H1 (cell line): ENCODE measurements around the gene DAW1. TPM values are rescaled to one million over a fixed set of nuclear protein-coding genes. Genes with fewer than 3 reads are reported as not detected.

ENCODE experiments used
- CTCF ChIA-PET: fragments of 300-600 bp; sonication (Branson Sonifier 250); formaldehyde crosslinking; loops from one replicate; lab custom pipeline; 2021; ENCODE audit not compliant: partially characterized antibody; lab: Charles Lee
- POLR2A ChIA-PET: fragments of 300-600 bp; sonication (Branson Sonifier 250); formaldehyde crosslinking; loops from one replicate; lab custom pipeline; 2021; ENCODE audit warnings: inconsistent platforms; ENCODE audit not compliant: partially characterized antibody; lab: Charles Lee
- DNase-seq, 2 experiments: peaks; one replicate each; pipeline versions ENCODE4 v3.0.0 to v3.0.0-alpha.2; 2010 to 2022; ENCODE audit warnings: low spot score in 2 of 2, low read depth in 1 of 2, mixed read lengths in 1 of 2
- FAIRE-seq: peaks from 2 replicates; lab custom pipeline; 2011; peaks lifted over from hg19 to GRCh38; lab: Jason Lieb, UNC
- H2AFZ ChIP-seq: 2 replicates; pipeline ENCODE4 v1.8.1; 2012; ENCODE audit warnings: low read length, inconsistent platforms
- H2AK5ac ChIP-seq: 2 replicates; pipeline ENCODE4 v1.6.1; 2013; ENCODE audit warnings: low read depth, low read length
- H2BK120ac ChIP-seq: replicated peaks from 2 replicates; pipeline ENCODE3; 2013; ENCODE audit warnings: low read depth, low read length, inconsistent platforms
- H2BK12ac ChIP-seq: 2 replicates; pipeline ENCODE4 v1.6.1; 2013; ENCODE audit warnings: low read depth, low read length
- H2BK15ac ChIP-seq: 2 replicates; pipeline ENCODE4 v1.6.1; 2013; ENCODE audit warnings: low read length
- H2BK20ac ChIP-seq: 2 replicates; pipeline ENCODE4 v1.6.1; 2013; ENCODE audit warnings: low read length
- H2BK5ac ChIP-seq: 2 replicates; pipeline ENCODE4 v1.6.1; 2013; ENCODE audit warnings: low read depth, low read length
- H3K14ac ChIP-seq: 2 replicates; pipeline ENCODE4 v1.6.1; 2013; ENCODE audit warnings: inconsistent platforms; ENCODE audit not compliant: insufficient read length
- H3K18ac ChIP-seq: 2 replicates; pipeline ENCODE4 v1.6.1; 2013; ENCODE audit warnings: low read length; ENCODE audit errors: extremely low read depth
- H3K23ac ChIP-seq: 2 replicates; pipeline ENCODE4 v1.6.1; 2013; ENCODE audit warnings: inconsistent platforms; ENCODE audit not compliant: insufficient read length
- H3K23me2 ChIP-seq: 2 replicates; pipeline ENCODE4 v1.6.1; 2013; ENCODE audit warnings: low read depth, low read length
- H3K27ac ChIP-seq: 2 replicates; pipeline ENCODE4 v1.6.1; 2011; ENCODE audit warnings: low read depth, low read length, inconsistent platforms
- H3K27me3 ChIP-seq, 4 experiments: replicated peaks in 1 of 4; 1 replicate in 1 of 4; 2 replicates in 3 of 4; pipeline versions ENCODE4 v1.6.1 to v1.8.1; 2011 to 2013; ENCODE audit warnings: low read length in 3 of 4, mild to moderate bottlenecking in 3 of 4, inconsistent platforms in 2 of 4, mixed read lengths in 2 of 4, moderate library complexity in 1 of 4; ENCODE audit not compliant: control insufficient read depth in 3 of 4, insufficient read depth in 3 of 4; ENCODE audit errors: extremely low read depth in 1 of 4
- H3K36me3 ChIP-seq, 4 experiments: 2 replicates each; pipeline versions ENCODE4 v1.6.1 to v1.8.1; 2011 to 2013; ENCODE audit warnings: mild to moderate bottlenecking in 4 of 4, low read length in 3 of 4, moderate library complexity in 2 of 4, control low read depth in 1 of 4, inconsistent platforms in 1 of 4; ENCODE audit not compliant: insufficient read depth in 4 of 4, control insufficient read depth in 2 of 4
- H3K4ac ChIP-seq: replicated peaks from 2 replicates; pipeline ENCODE3; 2013; ENCODE audit warnings: low read length, low read depth, mixed read lengths, inconsistent platforms; ENCODE audit not compliant: insufficient read length
- H3K4me1 ChIP-seq, 4 experiments: replicated peaks in 1 of 4; 1 replicate in 1 of 4; 2 replicates in 3 of 4; pipeline versions ENCODE4 v1.6.1 to v1.8.1; 2011 to 2013; ENCODE audit warnings: low read length in 3 of 4, inconsistent platforms in 2 of 4, mixed read lengths in 1 of 4; ENCODE audit not compliant: insufficient read depth in 4 of 4, control insufficient read depth in 3 of 4
- H3K4me2 ChIP-seq, 2 experiments: 2 replicates each; pipeline versions ENCODE4 v1.6.1 to v1.8.1; 2011 to 2013; ENCODE audit warnings: low read depth in 2 of 2, low read length in 2 of 2, control low read depth in 1 of 2, inconsistent platforms in 1 of 2, mild to moderate bottlenecking in 1 of 2; ENCODE audit not compliant: insufficient read depth in 1 of 2
- H3K4me3 ChIP-seq, 4 experiments: fragments of 200-600, 300-600 bp in 1 of 4; sonication (generic), shearing (Covaris generic), sonication (Bioruptor Twin) in 1 of 4; 2 replicates each; pipeline versions ENCODE4 v1.5.1 to v1.8.1; 2011 to 2016; ENCODE audit warnings: low read length in 4 of 4, low read depth in 3 of 4, control low read depth in 2 of 4, inconsistent platforms in 2 of 4, mild to moderate bottlenecking in 2 of 4, mixed read lengths in 1 of 4, moderate library complexity in 1 of 4; ENCODE audit not compliant: insufficient read depth in 2 of 4; ENCODE audit errors: extremely low read depth in 1 of 4
- H3K56ac ChIP-seq: replicated peaks from 2 replicates; pipeline ENCODE3; 2013; ENCODE audit warnings: low read depth, mild to moderate bottlenecking, mixed read lengths, low read length, inconsistent platforms; ENCODE audit not compliant: insufficient read length
- H3K79me1 ChIP-seq: 2 replicates; pipeline ENCODE4 v1.6.1; 2013; ENCODE audit warnings: low read depth, low read length, control low read depth
- H3K79me2 ChIP-seq, 2 experiments: 2 replicates each; pipeline versions ENCODE4 v1.6.1 to v1.8.1; 2012 to 2013; ENCODE audit warnings: low read length in 2 of 2, mild to moderate bottlenecking in 2 of 2, inconsistent platforms in 1 of 2; ENCODE audit not compliant: insufficient read depth in 2 of 2, control insufficient read depth in 1 of 2
- H3K9ac ChIP-seq, 4 experiments: replicated peaks in 1 of 4; 1 replicate in 1 of 4; 2 replicates in 3 of 4; pipeline versions ENCODE4 v1.6.1 to v1.8.1; 2011 to 2013; ENCODE audit warnings: low read depth in 3 of 4, low read length in 3 of 4, control low read depth in 2 of 4, mild to moderate bottlenecking in 2 of 4, moderate library complexity in 2 of 4, inconsistent platforms in 1 of 4; ENCODE audit errors: extremely low read depth in 1 of 4
- H3K9me3 ChIP-seq, 2 experiments: 2 replicates each; pipeline versions ENCODE4 v1.6.1 to v1.8.1; 2012 to 2013; ENCODE audit warnings: mild to moderate bottlenecking in 2 of 2, moderate library complexity in 2 of 2, control low read depth in 1 of 2, inconsistent platforms in 1 of 2, low read depth in 1 of 2, low read length in 1 of 2, mixed read lengths in 1 of 2; ENCODE audit not compliant: insufficient read depth in 2 of 2
- H4K20me1 ChIP-seq, 2 experiments: replicated peaks in 1 of 2; 2 replicates each; pipeline versions ENCODE3 to v1.8.1; 2011 to 2013; ENCODE audit warnings: inconsistent platforms in 2 of 2, low read length in 2 of 2, mild to moderate bottlenecking in 1 of 2; ENCODE audit not compliant: insufficient read depth in 2 of 2, control insufficient read depth in 1 of 2
- H4K5ac ChIP-seq: 2 replicates; pipeline ENCODE4 v1.6.1; 2013; ENCODE audit warnings: low read length, low read depth, mixed read lengths, inconsistent platforms; ENCODE audit not compliant: insufficient read length
- H4K8ac ChIP-seq: 2 replicates; pipeline ENCODE4 v1.8.0; 2013; ENCODE audit warnings: mild to moderate bottlenecking, moderate library complexity, low read length, inconsistent platforms; ENCODE audit not compliant: insufficient read depth; ENCODE audit errors: extremely low read depth
- H4K91ac ChIP-seq: replicated peaks from 2 replicates; pipeline ENCODE3; 2013; ENCODE audit warnings: low read length, mixed read lengths, inconsistent platforms; ENCODE audit not compliant: insufficient read length
- FOSL1 ChIP-seq: IDR thresholded peaks from 2 replicates; pipeline ENCODE4 v1.6.1; 2011; ENCODE audit warnings: mild to moderate bottlenecking, low read depth, low read length, moderate library complexity; ENCODE audit not compliant: insufficient read depth
- RNF2 ChIP-seq: fragments of 200-900, 300-1000 bp; sonication (generic); IDR thresholded peaks from 2 replicates; pipeline ENCODE4 v1.7.1; 2016; ENCODE audit warnings: borderline replicate concordance, low read depth, mild to moderate bottlenecking, antibody characterized with exemption, low read length; ENCODE audit not compliant: poor library complexity, severe bottlenecking; ENCODE audit errors: missing control alignments
- SRF ChIP-seq: IDR thresholded peaks from 2 replicates; pipeline ENCODE4 v1.6.1; 2011; ENCODE audit warnings: mild to moderate bottlenecking, low read depth, low read length, moderate library complexity
- USF2 ChIP-seq: IDR thresholded peaks from 2 replicates; pipeline ENCODE4 v1.6.1; 2011; ENCODE audit warnings: low read length, improper control_type of control experiment
- WGBS, 2 experiments: shearing (Covaris generic) in 1 of 2; methylation state at CpG; one replicate each; pipeline versions ENCODE4 v1.1.6 to v1.1.7; 2013 to 2015; ENCODE audit warnings: low lambda C conversion rate in 2 of 2, mixed read lengths in 2 of 2, inconsistent platforms in 1 of 2, low coverage in 1 of 2, missing lambda C conversion rate in 1 of 2; ENCODE audit not compliant: insufficient replicate concordance in 2 of 2, insufficient coverage in 1 of 2, insufficient read length in 1 of 2; ENCODE audit errors: extremely low coverage in 1 of 2, missing lambda C conversion rate in 1 of 2; 5-methylcytosine and 5-hydroxymethylcytosine counted together
- polyA plus RNA-seq, 7 experiments: library from polyadenylated mRNA; depleted of rRNA in 3 of 7; stranded (reverse) in 5 of 7; unstranded in 2 of 7; fragments of >200 nt in 5 of 7; fragments of 200-250 nt in 2 of 7; gene quantifications; 1 replicate in 5 of 7; 2 replicates in 1 of 7; 4 replicates in 1 of 7; pipeline versions ENCODE4 v1.2.1 to v1.2.3, GENCODE V29; 2011 to 2013; ENCODE audit warnings: missing spikeins in 2 of 7, mixed read lengths in 2 of 7
- total RNA-seq: library from RNA; stranded (reverse); fragmentation: NEBNext Ultra II Directional; extraction: Animal tissue kit (Norgen Biotek cat#: 25700); gene quantifications from 2 replicates; pipeline ENCODE4 v1.2.1, GENCODE V29; 2021

The DAW1 gene
- total and polyA plus RNA-seq, 2 of the 8 experiments (the other 6 are each of a cell fraction or from before 2014, with no cell fraction given): 0.44 to 1.4 TPM

DNA sequence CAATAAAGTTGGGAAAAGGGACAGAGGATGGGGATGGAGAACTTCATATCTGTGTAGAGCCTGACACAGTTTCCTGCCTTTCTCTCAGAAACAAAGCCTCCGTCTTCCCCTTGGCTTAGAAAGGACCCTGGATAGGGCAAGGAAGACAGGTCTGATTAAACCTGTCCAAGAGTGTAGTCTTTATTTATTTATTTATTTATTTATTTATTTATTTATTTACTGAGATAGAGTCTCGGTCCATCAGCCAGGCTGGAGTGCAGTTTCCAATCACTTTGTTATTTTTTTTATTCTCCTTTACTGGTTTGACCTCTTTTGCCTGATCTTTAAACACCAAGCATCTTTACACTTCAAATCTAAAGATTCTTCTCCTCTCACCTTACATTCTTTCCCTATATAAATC is 47.5 kb upstream of the DAW1 start:
- no peak overlapping the region for H3K4me3 ChIP-seq
- 83% methylated on average over 2 of the region's 2 CpGs; no CpG with 5 or more reads in 1 of the 2 experiments for WGBS, 2 experiments
- no peaks in the 10 kb centered on the region for H3K23me2 ChIP-seq
- no peaks in the 10 kb centered on the region for H3K79me2 ChIP-seq
- no peaks in the 10 kb centered on the region; a peak in 1 of 7 replicates for H3K27me3 ChIP-seq
- H3K9me3 ChIP-seq: no peaks in the 10 kb centered on the region
- no peak overlapping the region for H2BK5ac ChIP-seq
- H2AFZ ChIP-seq: no peak overlapping the region
- no peak overlapping the region for H2BK12ac ChIP-seq
- no peaks in the 10 kb centered on the region; a peak in 1 of 7 replicates for H3K4me1 ChIP-seq
- ChIA-PET CTCF (no interaction called here), POLR2A (no interaction called here)
- no peak overlapping the region for H3K18ac ChIP-seq
- FAIRE-seq (no peak), DNase-seq (no peak)
- no peak overlapping the region for H3K14ac ChIP-seq
- H2AK5ac ChIP-seq: no peak overlapping the region
- no peaks in the 10 kb centered on the region for H3K36me3 ChIP-seq
- no peak overlapping the region for H4K5ac ChIP-seq
- no peak overlapping the region for H4K91ac ChIP-seq
- H2BK120ac ChIP-seq: no peak overlapping the region
- no peak overlapping the region for H3K23ac ChIP-seq
- H3K4me2 ChIP-seq: no peak overlapping the region
- no peaks in the 10 kb centered on the region for H3K79me1 ChIP-seq
- no peaks in the 10 kb centered on the region for H4K20me1 ChIP-seq
- H2BK20ac ChIP-seq: no peak overlapping the region
- H3K56ac ChIP-seq: no peak overlapping the region
- H2BK15ac ChIP-seq: no peak overlapping the region
- no peak overlapping the region for H3K27ac ChIP-seq
- H3K4ac ChIP-seq: no peak overlapping the region
- H3K9ac ChIP-seq: no peak overlapping the region
- no peak overlapping the region for H4K8ac ChIP-seq
- no peak for TF ChIP-seq RNF2
- TF ChIP-seq SRF: no peak
- TF ChIP-seq USF2: no peak
- no peak for TF ChIP-seq FOSL1
